Lung (tissue), 13 donors: ENCODE measurements around the gene PRPF8. TPM values are rescaled to one million over a fixed set of nuclear protein-coding genes. Genes with fewer than 3 reads are reported as not detected.

Source experiments
- ATAC-seq: fragments of 200-7000 bp; cut with Tn5 transposase; one replicate; pipeline ENCODE4 v1.9.1; 2020; ENCODE audit warnings: moderate number of reproducible peaks; ENCODE audit not compliant: insufficient read depth, low FRiP score
- DNase-seq, 3 donors: peaks; one replicate each; pipeline ENCODE4 v3.0.0-alpha.2; 2013 to 2017
- H3K27ac ChIP-seq, 2 donors: one replicate each; pipeline ENCODE4 v1.5.1; 2013; ENCODE audit warnings: mild to moderate bottlenecking in 2 of 2, moderate library complexity in 2 of 2, control low read depth in 1 of 2, inconsistent platforms in 1 of 2, low read depth in 1 of 2, low read length in 1 of 2
- H3K27me3 ChIP-seq, 3 donors: one replicate each; pipeline ENCODE4 v1.5.1; 2013; ENCODE audit warnings: low read length in 2 of 3; ENCODE audit not compliant: control insufficient read depth in 3 of 3, insufficient read depth in 3 of 3
- H3K36me3 ChIP-seq, 4 donors: one replicate each; pipeline ENCODE4 v1.5.1; 2013; ENCODE audit warnings: low read length in 4 of 4, mild to moderate bottlenecking in 1 of 4, moderate library complexity in 1 of 4; ENCODE audit not compliant: control insufficient read depth in 4 of 4, insufficient read depth in 4 of 4
- H3K4me1 ChIP-seq, 5 donors: one replicate each; pipeline ENCODE4 v1.5.1; 2013; ENCODE audit warnings: low read length in 5 of 5, mild to moderate bottlenecking in 2 of 5, moderate library complexity in 1 of 5; ENCODE audit not compliant: control insufficient read depth in 5 of 5, insufficient read depth in 5 of 5
- H3K4me3 ChIP-seq: one replicate; pipeline ENCODE4 v1.5.1; 2013; ENCODE audit warnings: mild to moderate bottlenecking, control low read depth, moderate library complexity
- H3K9ac ChIP-seq, 2 donors: one replicate each; pipeline ENCODE4 v1.5.1; 2013; ENCODE audit warnings: low read length in 2 of 2, control low read depth in 1 of 2; ENCODE audit not compliant: insufficient read depth in 1 of 2
- H3K9me3 ChIP-seq, 4 donors: one replicate each; pipeline ENCODE4 v1.5.1; 2013; ENCODE audit warnings: low read length in 3 of 4, mild to moderate bottlenecking in 1 of 4, moderate library complexity in 1 of 4; ENCODE audit not compliant: control insufficient read depth in 4 of 4, insufficient read depth in 3 of 4
- CTCF ChIP-seq: IDR thresholded peaks from 2 replicates; pipeline ENCODE4 v1.5.1; 2012; ENCODE audit warnings: mild to moderate bottlenecking; ENCODE audit errors: control extremely low read depth, extremely low read depth
- WGBS, 2 donors: extraction: QIAGEN DNeasy Blood & Tissue Kit; methylation state at CpG; one replicate each; pipeline ENCODE4 v1.1.7; 2013; 5-methylcytosine and 5-hydroxymethylcytosine counted together
- polyA plus RNA-seq, 2 donors: library from polyadenylated mRNA; stranded (reverse); fragments of 200-250 nt; gene quantifications; one replicate each; pipeline ENCODE4 v1.2.1, GENCODE V29; 2013
- small RNA-seq: library from RNA; depleted of rRNA; stranded (forward); fragments of <200 nt; gene quantifications from one replicate; pipeline ENCODE3, GENCODE V24; 2014; ENCODE audit warnings: low replicate concordance
- total RNA-seq, 2 donors: library from RNA; depleted of rRNA in 1 of 2; stranded (reverse); fragments of >200 nt in 1 of 2; gene quantifications; one replicate each; pipeline ENCODE4 v1.2.1, GENCODE V29; 2014 to 2021
- donor health status: control.
- donor health status: control.
- donor health status: Bipolar disorder and iron deficiency.
- donor health status: healthy.
- donor health status: DM: yes; HTN: yes; CAD: no.

PRPF8 gene
- total and polyA plus RNA-seq, 4 donors, result 97.2 to 277 (median 161) TPM

GRCh38 chr17:1604831-1605528 is 79.7 kb downstream of the PRPF8 start:
- H3K9ac ChIP-seq, result peak overlapping the region in 1 of 2 donors; percentile 47
- no peak for ATAC-seq
- peaks cover 0 to 33% (median 6%) of the 10 kb centered on the region in 5 donors for H3K4me1 ChIP-seq
- peak in 2 of 3 donors; percentile 43 to 70 for DNase-seq
- H3K9me3 ChIP-seq, result peaks cover 0 to 4% (median 0%) of the 10 kb centered on the region in 4 donors
- no peak for TF ChIP-seq CTCF
- peaks cover 0 to 7% (median 0%) of the 10 kb centered on the region in 4 donors for H3K36me3 ChIP-seq
- 39 to 59% methylated on average over 35 of the region's 35 CpGs for WGBS, 2 donors
- H3K4me3 ChIP-seq, result no peak overlapping the region
- H3K27me3 ChIP-seq, result no peaks in the 10 kb centered on the region
- H3K27ac ChIP-seq, result peak overlapping the region in 1 of 2 donors; percentile 71

- no peak overlapping the region for H3K27ac ChIP-seq
- H3K4me1 ChIP-seq, result peaks cover 0 to 18% (median 4%) of the 10 kb centered on the region in 5 donors
- no peak for ATAC-seq
- DNase-seq, result no peak
- no peak for TF ChIP-seq CTCF
- no peak overlapping the region for H3K9ac ChIP-seq
- 97 to 99% methylated on average over 14 of the region's 14 CpGs for WGBS, 2 donors
- H3K4me3 ChIP-seq, result no peak overlapping the region
- no peaks in the 10 kb centered on the region for H3K27me3 ChIP-seq
- H3K36me3 ChIP-seq, result peaks cover 0 to 7% (median 0%) of the 10 kb centered on the region in 4 donors
- H3K9me3 ChIP-seq, result peaks cover 0 to 4% (median 0%) of the 10 kb centered on the region in 4 donors
Observed at GRCh38 chr17:1601571-1601970, 83.1 kb downstream of the PRPF8 start.

Small RNA genes within 50 kb of the gene (small RNA-seq; reads per million reads assigned to genes)
- not detected for gene RN7SL105P

Other genes starting within 250 kb of the PRPF8 start
- gene CRK, start 228.6 kb downstream of the PRPF8 start, total RNA-seq, result 10 to 100 TPM; 62.4 to 67.5 TPM
- 10 to 100 TPM; 29.3 to 36.6 TPM for gene CRK, start 228.6 kb downstream of the PRPF8 start, polyA plus RNA-seq
- gene MYO1C, start 192.2 kb downstream of the PRPF8 start, total RNA-seq, result 100 to 1,000 TPM; 101 to 237 TPM
- gene MYO1C, start 192.2 kb downstream of the PRPF8 start, polyA plus RNA-seq, result 10 to 100 TPM; 73.4 to 78.5 TPM
- 10 to 100 TPM; 46.5 to 76.7 TPM for gene INPP5K, start 168.3 kb downstream of the PRPF8 start, total RNA-seq
- 10 to 100 TPM; 33.6 to 35.5 TPM for gene INPP5K, start 168.3 kb downstream of the PRPF8 start, polyA plus RNA-seq
- 10 to 100 TPM; 43.9 to 89.7 TPM for gene PITPNA, start 122.1 kb downstream of the PRPF8 start, total RNA-seq
- 10 to 100 TPM; 21.5 to 48.9 TPM for gene PITPNA, start 122.1 kb downstream of the PRPF8 start, polyA plus RNA-seq
- gene SLC43A2, start 56.0 kb downstream of the PRPF8 start, total RNA-seq, result 10 to 100 TPM; 47.9 to 89.2 TPM
- gene SLC43A2, start 56.0 kb downstream of the PRPF8 start, polyA plus RNA-seq, result 100 to 1,000 TPM in 1 of 2 donors, 10 to 100 TPM in 1; 27.0 to 125 TPM
- gene SCARF1, start 39.1 kb downstream of the PRPF8 start, total RNA-seq, result 10 to 100 TPM; 34.2 to 39.7 TPM
- gene SCARF1, start 39.1 kb downstream of the PRPF8 start, polyA plus RNA-seq, result 10 to 100 TPM; 17.1 to 24.5 TPM
- 10 to 100 TPM; 25.0 to 46.3 TPM for gene RILP, start 35.0 kb downstream of the PRPF8 start, total RNA-seq
- gene RILP, start 35.0 kb downstream of the PRPF8 start, polyA plus RNA-seq, result 10 to 100 TPM; 23.1 to 39.8 TPM
- 10 to 100 TPM; 13.3 to 16.1 TPM for gene TLCD2, start 25.5 kb upstream of the PRPF8 start, total RNA-seq
- gene TLCD2, start 25.5 kb upstream of the PRPF8 start, polyA plus RNA-seq, result 1 to 10 TPM; 4.4 to 6.2 TPM
- 10 to 100 TPM; 27.9 to 51.9 TPM for gene WDR81, start 39.8 kb upstream of the PRPF8 start, total RNA-seq
- 10 to 100 TPM; 26.0 to 38.5 TPM for gene WDR81, start 39.8 kb upstream of the PRPF8 start, polyA plus RNA-seq
- 10 to 100 TPM; 13.7 to 41.1 TPM for gene SERPINF2, start 58.0 kb upstream of the PRPF8 start, total RNA-seq
- 10 to 100 TPM; 74.9 to 78.9 TPM for gene SERPINF2, start 58.0 kb upstream of the PRPF8 start, polyA plus RNA-seq
- 100 to 1,000 TPM; 126 to 249 TPM for gene SERPINF1, start 77.2 kb upstream of the PRPF8 start, total RNA-seq
- 100 to 1,000 TPM; 132 to 168 TPM for gene SERPINF1, start 77.2 kb upstream of the PRPF8 start, polyA plus RNA-seq
- 10 to 100 TPM; 14.7 to 18.2 TPM for gene SMYD4, start 145.0 kb upstream of the PRPF8 start, total RNA-seq
- 1 to 10 TPM; 7.5 to 7.7 TPM for gene SMYD4, start 145.0 kb upstream of the PRPF8 start, polyA plus RNA-seq
- gene RPA1, start 145.1 kb upstream of the PRPF8 start, total RNA-seq, result 10 to 100 TPM; 44.1 to 82.6 TPM
- gene RPA1, start 145.1 kb upstream of the PRPF8 start, polyA plus RNA-seq, result 10 to 100 TPM; 10.7 to 23.0 TPM